Measurements from ENCODE around the gene TRPV6. TPM values are rescaled to one million over a fixed set of nuclear protein-coding genes. Genes with fewer than 3 reads are reported as not detected.

Gene TRPV6
- total RNA-seq (2014; rRNA removed; shearing (Covaris generic)) (0.43 and 0.80 TPM in 2 replicates), polyA plus RNA-seq (2016; fragmentation: Nextera tagmentation; extraction: Ambion mirVana) (0.08 and 0.17 TPM in 2 replicates)
- long read RNA-seq: 0 reads

DNA sequence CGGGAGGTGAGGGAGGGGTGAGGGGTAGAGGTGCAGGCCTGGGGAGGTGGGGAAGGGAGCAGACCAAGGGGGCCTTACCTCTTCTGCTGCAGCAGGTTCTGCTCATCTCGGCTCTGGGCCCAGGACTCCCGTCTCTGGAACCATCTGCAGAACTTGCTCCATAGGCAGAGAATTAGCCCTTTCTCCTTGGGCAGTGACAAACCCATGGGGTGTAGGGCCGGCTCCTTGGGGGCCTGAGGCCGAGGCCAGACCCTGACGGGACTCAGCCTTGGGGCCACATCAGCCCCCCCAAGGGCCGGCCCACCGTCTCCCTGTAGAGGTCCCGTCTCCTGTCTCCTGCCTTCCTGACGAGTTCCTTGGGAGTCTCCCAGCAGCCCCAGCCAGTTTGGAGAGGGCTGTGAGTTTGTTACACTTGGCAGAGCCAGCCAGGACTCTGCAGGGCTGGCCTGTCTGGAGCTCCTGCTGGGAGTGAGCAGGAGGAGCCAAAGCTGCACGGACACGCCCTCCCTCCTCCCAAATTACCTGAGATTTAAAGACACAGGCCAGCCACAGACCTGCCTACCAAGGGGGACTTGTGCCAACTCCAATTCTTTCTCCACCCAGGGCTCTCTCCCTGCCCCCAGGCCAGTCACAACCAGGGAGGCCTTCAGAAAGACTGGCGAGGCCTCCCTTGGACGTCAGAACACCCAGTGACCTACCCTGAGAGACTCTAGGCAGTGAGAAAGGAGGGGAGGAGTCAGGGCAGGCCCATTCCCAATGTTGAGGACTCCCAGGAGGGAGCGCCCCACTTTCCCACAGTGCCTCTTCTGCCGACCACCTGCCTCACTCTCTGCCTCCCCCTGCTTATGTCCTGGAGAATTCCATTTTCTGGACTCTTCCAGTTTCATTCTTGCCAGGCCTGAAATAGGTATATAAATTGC lies at the start of gene TRPV6:
Gene TRPV6, minus strand, starts transcription at position 435 of the 920 bp plus-strand sequence.
- TF ChIP-seq EZH2phosphoT487 (IDR thresholded peaks at IDR 0.05; ENCODE audit: unreplicated experiment) (no peak), NANOG (IDR thresholded peaks at IDR 0.05; ENCODE audit: borderline replicate concordance) (no peak), POLR2AphosphoS5 (IDR thresholded peaks at IDR 0.05; ENCODE audit: low read depth) (no peak)
- no peaks in the 10 kb centered on the region for H3F3A ChIP-seq (replicated peaks; ENCODE audit: low read depth)
- no peaks in the 10 kb centered on the region for H3K9me2 ChIP-seq (ENCODE audit: insufficient read depth)
- H2AFZ ChIP-seq: peak within 1 kb of the TSS; percentile 59
- Mint-ChIP-seq H3K4me1 (peaks cover 10% of the 10 kb centered on the region), H3K27ac (no peak within 1 kb of the TSS), H3K9me3 (no peaks in the 10 kb centered on the region), H3K4me3 (no peak within 1 kb of the TSS), H3K36me3 (ENCODE audit: low read depth) (no peaks in the 10 kb centered on the region), H3K27me3 (ENCODE audit: insufficient read depth, low read depth, poor library complexity) (peaks cover 2% of the 10 kb centered on the region)
- no peaks in the 10 kb centered on the region for H3K36me3 ChIP-seq (ENCODE audit: insufficient read depth)
- DNase-seq (ENCODE audit: low spot score): peak; percentile 68
- no peaks in the 10 kb centered on the region for H4K20me1 ChIP-seq (replicated peaks; ENCODE audit: insufficient read depth)
- H3K79me2 ChIP-seq (replicated peaks; ENCODE audit: insufficient read depth): no peaks in the 10 kb centered on the region
- no peaks in the 10 kb centered on the region for H3K27me3 ChIP-seq (ENCODE audit: insufficient read depth)
- H3K4me3 ChIP-seq: no peak within 1 kb of the TSS
- ATAC-seq: peak; percentile 92
- H3K4me1 ChIP-seq (ENCODE audit: insufficient read depth): peaks cover 3% of the 10 kb centered on the region; the same call in 1 of the 2 replicates
- no peak within 1 kb of the TSS for H3K27ac ChIP-seq (ENCODE audit: low read depth)
- peak within 1 kb of the TSS; percentile 48; the same call in 1 of the 2 replicates for H3K4me2 ChIP-seq

DNA sequence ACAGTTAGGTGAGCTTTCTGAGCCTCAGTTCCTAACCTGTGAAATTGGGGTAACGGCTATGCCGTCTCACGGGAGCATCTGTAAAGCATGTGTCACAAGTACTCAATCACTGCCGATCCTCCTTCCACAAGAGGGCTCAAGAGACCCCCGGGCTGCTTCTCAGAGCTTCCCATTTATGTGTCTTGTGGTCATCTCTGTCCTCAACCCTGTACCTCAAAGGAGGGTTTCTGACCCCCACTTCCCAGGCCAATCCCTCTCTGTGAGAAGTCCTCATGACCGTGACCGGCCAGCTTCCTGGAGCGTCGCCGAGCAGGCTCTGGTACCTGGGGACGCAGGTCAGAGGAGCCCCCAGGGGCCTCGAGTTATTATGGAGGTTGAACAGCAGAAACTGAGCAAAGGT lies 48.5 kb upstream of the TRPV6 start:
- Histone ChIP-seq H2AFZ (no peak overlapping the region), H3K36me3 (ENCODE audit: insufficient read depth) (no peaks in the 10 kb centered on the region), H3K4me3 (no peak overlapping the region), H3K4me2 (no peak overlapping the region), H3K9me2 (ENCODE audit: insufficient read depth) (no peaks in the 10 kb centered on the region), H3K27ac (ENCODE audit: low read depth) (no peak overlapping the region), H3K79me2 (replicated peaks; ENCODE audit: insufficient read depth) (no peaks in the 10 kb centered on the region), H4K20me1 (replicated peaks; ENCODE audit: insufficient read depth) (no peaks in the 10 kb centered on the region), H3K4me1 (ENCODE audit: insufficient read depth) (no peaks in the 10 kb centered on the region), H3F3A (replicated peaks; ENCODE audit: low read depth) (no peaks in the 10 kb centered on the region), H3K27me3 (ENCODE audit: insufficient read depth) (no peaks in the 10 kb centered on the region)
- H3K4me3 Mint-ChIP-seq: no peak overlapping the region
- no peaks in the 10 kb centered on the region; the same call in 2 of the 3 replicates for H3K36me3 Mint-ChIP-seq (ENCODE audit: low read depth)
- H3K27ac Mint-ChIP-seq: no peak overlapping the region
- ATAC-seq: no peak
- H3K9me3 Mint-ChIP-seq: no peaks in the 10 kb centered on the region
- DNase-seq (ENCODE audit: low spot score): no peak
- H3K4me1 Mint-ChIP-seq: peaks cover 9% of the 10 kb centered on the region
- H3K27me3 Mint-ChIP-seq (ENCODE audit: insufficient read depth, low read depth, poor library complexity): peaks cover 13% of the 10 kb centered on the region
- TF ChIP-seq, protein P1, sequence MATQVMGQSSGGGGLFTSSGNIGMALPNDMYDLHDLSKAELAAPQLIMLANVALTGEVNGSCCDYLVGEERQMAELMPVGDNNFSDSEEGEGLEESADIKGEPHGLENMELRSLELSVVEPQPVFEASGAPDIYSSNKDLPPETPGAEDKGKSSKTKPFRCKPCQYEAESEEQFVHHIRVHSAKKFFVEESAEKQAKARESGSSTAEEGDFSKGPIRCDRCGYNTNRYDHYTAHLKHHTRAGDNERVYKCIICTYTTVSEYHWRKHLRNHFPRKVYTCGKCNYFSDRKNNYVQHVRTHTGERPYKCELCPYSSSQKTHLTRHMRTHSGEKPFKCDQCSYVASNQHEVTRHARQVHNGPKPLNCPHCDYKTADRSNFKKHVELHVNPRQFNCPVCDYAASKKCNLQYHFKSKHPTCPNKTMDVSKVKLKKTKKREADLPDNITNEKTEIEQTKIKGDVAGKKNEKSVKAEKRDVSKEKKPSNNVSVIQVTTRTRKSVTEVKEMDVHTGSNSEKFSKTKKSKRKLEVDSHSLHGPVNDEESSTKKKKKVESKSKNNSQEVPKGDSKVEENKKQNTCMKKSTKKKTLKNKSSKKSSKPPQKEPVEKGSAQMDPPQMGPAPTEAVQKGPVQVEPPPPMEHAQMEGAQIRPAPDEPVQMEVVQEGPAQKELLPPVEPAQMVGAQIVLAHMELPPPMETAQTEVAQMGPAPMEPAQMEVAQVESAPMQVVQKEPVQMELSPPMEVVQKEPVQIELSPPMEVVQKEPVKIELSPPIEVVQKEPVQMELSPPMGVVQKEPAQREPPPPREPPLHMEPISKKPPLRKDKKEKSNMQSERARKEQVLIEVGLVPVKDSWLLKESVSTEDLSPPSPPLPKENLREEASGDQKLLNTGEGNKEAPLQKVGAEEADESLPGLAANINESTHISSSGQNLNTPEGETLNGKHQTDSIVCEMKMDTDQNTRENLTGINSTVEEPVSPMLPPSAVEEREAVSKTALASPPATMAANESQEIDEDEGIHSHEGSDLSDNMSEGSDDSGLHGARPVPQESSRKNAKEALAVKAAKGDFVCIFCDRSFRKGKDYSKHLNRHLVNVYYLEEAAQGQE (IDR thresholded peaks at IDR 0.05; ENCODE audit: unreplicated experiment): no peak
- TF ChIP-seq POLR2AphosphoS5 (IDR thresholded peaks at IDR 0.05; ENCODE audit: low read depth) (no peak), JUNB (IDR thresholded peaks at IDR 0.05; ENCODE audit: unreplicated experiment) (no peak), ZNF114 (CRISPR knock-in tag; IDR thresholded peaks at IDR 0.05) (no peak), STAT1 (IDR thresholded peaks at IDR 0.05; ENCODE audit: unreplicated experiment) (no peak), EZH2 (IDR thresholded peaks at IDR 0.05; ENCODE audit: low read depth, unreplicated experiment) (no peak), NANOG (IDR thresholded peaks at IDR 0.05; ENCODE audit: borderline replicate concordance) (no peak), ZNF331 (CRISPR knock-in tag; IDR thresholded peaks at IDR 0.05; ENCODE audit: low read depth) (no peak), EZH2phosphoT487 (IDR thresholded peaks at IDR 0.05; ENCODE audit: unreplicated experiment) (no peak), CREB1 (CRISPR knock-in tag; IDR thresholded peaks at IDR 0.05; ENCODE audit: low read depth) (no peak)
- TF ChIP-seq, protein P2, sequence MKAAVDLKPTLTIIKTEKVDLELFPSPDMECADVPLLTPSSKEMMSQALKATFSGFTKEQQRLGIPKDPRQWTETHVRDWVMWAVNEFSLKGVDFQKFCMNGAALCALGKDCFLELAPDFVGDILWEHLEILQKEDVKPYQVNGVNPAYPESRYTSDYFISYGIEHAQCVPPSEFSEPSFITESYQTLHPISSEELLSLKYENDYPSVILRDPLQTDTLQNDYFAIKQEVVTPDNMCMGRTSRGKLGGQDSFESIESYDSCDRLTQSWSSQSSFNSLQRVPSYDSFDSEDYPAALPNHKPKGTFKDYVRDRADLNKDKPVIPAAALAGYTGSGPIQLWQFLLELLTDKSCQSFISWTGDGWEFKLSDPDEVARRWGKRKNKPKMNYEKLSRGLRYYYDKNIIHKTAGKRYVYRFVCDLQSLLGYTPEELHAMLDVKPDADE (IDR thresholded peaks at IDR 0.05): no peak
- TF ChIP-seq, protein P3, sequence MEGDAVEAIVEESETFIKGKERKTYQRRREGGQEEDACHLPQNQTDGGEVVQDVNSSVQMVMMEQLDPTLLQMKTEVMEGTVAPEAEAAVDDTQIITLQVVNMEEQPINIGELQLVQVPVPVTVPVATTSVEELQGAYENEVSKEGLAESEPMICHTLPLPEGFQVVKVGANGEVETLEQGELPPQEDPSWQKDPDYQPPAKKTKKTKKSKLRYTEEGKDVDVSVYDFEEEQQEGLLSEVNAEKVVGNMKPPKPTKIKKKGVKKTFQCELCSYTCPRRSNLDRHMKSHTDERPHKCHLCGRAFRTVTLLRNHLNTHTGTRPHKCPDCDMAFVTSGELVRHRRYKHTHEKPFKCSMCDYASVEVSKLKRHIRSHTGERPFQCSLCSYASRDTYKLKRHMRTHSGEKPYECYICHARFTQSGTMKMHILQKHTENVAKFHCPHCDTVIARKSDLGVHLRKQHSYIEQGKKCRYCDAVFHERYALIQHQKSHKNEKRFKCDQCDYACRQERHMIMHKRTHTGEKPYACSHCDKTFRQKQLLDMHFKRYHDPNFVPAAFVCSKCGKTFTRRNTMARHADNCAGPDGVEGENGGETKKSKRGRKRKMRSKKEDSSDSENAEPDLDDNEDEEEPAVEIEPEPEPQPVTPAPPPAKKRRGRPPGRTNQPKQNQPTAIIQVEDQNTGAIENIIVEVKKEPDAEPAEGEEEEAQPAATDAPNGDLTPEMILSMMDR (conservative IDR thresholded peaks at IDR 0.05; ENCODE audit: low read depth in 2 of 2): no peak; a peak in 1 of 4 replicates

Measured in GM23338 (cell line).